Muscle of arm (tissue), 12 donors: ENCODE data around the gene ZMYND15. TPM values are rescaled to one million over a fixed set of nuclear protein-coding genes. Genes with fewer than 3 reads are reported as not detected.

Experiments
- DNase-seq: peaks from one replicate; pipeline ENCODE4 v3.0.0-alpha.2; 2013
- polyA plus RNA-seq, 12 donors: library from polyadenylated mRNA; unstranded; fragments of 120-200 nt; gene quantifications; one replicate each; pipeline ENCODE4 v1.2.1, GENCODE V29; 2013; ENCODE audit not compliant: insufficient read length in 12 of 12

The ZMYND15 gene
- polyA plus RNA-seq, 12 donors = 0.08 to 0.68 (median 0.26) TPM; not detected in 2

DNA sequence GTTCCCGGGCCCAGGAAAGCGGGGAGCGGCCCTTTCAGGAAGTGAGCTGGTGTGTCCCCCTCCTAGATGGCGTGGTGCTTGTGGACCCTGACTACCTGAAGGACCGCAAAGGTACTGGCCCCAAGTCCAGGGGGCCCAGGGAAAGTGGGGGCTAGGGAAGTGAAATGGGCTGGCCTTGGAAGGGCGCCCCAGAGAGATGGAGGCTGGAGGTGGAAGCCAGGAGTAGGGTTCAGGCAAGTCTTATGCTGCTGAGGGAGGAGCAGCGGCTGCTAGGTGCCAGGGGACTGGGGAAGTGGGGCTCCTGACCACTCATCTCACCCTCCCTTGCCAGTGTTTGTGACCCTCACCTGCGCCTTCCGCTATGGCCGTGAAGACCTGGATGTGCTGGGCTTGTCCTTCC, 23.6 kb upstream of the ZMYND15 start:
- no peak for DNase-seq

DNA sequence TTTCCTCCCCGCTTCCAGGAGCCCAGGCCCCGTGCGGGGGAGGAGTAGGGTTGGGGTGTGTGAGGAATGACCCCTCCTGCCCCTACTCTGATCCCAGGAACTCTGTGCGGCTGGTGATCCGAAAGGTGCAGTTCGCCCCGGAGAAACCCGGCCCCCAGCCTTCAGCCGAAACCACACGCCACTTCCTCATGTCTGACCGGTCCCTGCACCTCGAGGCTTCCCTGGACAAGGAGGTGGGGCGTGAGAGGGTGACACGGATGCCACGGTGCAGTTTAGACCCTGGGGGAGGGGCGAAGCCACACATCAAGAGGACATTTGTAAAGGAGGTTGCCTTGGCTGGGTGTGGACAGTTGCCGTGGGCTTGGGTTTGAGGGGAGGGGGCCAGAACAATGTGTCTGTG, 21.8 kb upstream of the ZMYND15 start:
- no peak for DNase-seq

DNA sequence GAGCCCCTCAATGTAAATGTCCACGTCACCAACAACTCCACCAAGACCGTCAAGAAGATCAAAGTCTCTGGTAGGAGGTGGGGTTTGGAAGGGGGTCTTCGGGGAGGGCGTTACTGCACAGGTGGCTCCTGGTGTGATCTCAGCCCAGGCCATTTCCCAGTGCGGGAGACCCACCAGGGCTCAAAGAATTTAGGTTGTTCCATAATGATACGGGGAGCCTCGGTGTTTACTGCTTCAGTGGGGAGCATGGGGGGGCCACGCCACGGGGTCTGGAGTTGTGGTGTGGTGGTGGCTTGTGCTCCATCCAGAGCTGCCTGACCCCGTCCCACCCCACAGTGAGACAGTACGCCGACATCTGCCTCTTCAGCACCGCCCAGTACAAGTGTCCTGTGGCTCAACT, 21.4 kb upstream of the ZMYND15 start:
- no peak for DNase-seq

DNA sequence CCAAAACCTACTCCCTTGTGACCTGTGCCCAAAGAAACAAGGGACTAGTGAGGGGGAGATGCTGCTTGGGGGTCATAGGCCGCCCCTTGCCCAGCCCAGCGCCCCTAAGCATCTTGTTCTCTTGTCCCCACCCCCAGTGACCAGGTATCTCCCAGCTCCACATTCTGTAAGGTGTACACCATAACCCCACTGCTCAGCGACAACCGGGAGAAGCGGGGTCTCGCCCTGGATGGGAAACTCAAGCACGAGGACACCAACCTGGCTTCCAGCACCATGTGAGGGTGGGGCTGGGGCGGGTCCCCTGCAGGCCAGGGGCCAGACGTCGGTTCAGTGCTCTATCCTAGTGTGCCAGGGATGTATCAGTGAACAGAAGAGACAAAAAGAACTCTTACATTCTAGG, 20.5 kb upstream of the ZMYND15 start:
- no peak for DNase-seq

DNA sequence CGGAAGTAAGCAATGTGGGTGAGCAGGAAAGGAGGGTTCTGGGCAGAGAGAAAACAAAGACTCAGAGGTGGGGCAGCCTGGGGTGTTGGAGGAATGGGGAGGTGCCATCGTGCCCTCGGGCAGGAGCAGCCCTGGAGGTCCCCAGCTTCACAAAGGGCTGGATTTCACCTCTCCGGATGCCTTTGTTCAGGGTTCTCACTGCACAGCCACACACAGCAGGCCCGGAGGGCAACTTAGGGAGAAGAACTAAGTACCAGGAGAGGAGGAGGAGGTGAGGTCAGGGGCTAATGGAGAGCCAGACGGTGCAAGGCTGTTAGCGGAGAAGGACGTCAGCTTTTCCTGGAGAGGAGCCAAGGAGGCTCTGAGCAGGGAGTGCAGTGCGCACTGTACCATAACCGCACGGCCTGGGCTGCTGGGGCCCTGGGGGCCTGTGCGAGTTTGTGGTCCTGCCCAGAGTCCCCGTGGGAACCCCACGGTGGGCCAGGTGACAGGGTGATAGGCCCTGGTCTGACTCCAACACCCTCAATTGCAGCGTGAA, 19.9 kb upstream of the ZMYND15 start:
- no peak for DNase-seq

DNA sequence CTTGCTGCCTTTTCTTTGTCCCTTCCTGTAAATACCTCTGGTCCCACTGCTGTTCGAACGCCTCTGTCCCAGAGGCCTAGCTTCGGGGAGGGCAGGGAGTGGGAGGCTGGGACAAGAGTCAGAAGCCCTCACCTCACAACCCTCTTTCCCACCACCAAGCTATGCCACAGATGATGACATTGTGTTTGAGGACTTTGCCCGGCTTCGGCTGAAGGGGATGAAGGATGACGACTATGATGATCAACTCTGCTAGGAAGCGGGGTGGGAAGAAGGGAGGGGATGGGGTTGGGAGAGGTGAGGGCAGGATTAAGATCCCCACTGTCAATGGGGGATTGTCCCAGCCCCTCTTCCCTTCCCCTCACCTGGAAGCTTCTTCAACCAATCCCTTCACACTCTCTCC, 18.8 kb upstream of the ZMYND15 start:
- no peak for DNase-seq

DNA sequence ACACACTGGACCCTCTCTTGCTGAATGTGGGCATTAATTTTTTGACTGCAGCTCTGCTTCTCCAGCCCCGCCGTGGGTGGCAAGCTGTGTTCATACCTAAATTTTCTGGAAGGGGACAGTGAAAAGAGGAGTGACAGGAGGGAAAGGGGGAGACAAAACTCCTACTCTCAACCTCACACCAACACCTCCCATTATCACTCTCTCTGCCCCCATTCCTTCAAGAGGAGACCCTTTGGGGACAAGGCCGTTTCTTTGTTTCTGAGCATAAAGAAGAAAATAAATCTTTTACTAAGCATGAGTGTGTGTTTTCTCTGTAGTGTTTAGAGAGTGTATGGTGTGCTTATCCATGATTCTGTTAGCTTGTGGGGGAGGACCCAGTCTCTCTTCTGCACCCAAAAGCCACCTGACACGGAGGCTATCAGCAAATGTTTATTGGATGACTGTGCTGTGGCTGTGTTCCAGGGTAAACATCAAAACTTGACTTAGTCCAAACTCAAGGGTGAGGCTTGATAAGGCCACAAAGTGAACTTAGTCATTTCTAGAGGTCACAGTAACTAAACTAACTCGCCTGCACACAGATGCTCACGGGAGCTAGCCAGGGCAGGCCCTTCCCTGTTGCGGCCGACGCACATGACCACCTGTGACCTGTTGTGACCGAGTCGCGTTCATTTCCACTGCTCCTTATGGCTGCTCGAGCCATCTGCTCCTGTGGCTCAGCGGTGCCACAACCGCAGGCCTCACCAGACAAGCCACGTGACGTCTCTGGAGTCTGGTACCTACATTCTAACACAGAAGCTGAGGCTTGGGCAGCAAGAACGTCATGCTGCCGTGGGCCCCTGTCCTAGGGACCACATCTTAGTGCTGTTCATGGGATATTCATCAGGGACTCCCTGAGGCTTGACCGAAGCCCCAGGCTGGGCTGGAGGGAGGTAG, 18.2 kb upstream of the ZMYND15 start:
- no peak for DNase-seq

DNA sequence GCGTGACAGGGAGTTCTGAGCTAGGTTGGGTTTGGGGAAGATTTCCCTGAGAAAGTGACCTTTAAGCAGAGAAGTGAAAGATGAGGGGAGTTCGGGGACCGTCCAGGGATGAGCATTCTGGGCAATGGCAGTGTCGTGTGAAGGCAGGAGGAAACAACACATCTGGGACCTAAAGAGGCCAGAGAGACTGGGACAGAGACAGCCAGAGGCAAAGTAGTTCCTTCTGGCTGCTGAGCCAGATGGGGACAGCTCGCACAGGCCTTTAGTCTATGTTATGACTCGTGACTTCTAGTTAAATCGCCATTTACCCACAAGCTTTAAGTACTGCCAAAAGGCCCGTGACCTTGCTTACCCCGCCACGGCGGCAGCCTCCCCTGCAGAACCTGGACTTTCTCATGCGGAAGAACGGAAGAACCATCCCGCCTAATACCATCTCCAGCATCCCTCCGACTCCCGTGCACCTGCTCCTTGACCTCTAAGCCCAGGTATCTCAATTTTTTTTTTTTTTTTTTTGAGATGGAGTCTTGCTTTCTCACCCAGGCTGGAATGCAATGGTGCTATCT, 16.9 kb upstream of the ZMYND15 start:
- no peak for DNase-seq

DNA sequence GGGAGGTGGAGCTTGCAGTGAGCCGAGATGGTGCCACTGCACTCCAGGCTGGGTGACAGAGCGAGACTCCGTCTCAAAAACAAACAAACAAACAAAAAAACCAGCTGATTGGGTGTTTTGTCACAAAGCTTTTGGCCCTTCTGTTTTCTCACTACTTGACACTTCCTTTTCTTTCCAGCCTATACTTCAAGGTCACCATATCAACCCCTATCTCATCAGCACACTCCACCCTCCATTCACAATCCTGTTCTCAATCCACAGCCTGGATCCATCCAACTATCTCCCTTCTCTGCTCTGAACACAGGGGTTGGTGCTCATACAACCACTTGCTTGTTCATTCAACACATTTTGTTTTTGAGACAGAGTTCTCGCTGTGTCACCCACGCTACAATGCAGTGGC, 15.0 kb upstream of the ZMYND15 start:
- DNase-seq = no peak

DNA sequence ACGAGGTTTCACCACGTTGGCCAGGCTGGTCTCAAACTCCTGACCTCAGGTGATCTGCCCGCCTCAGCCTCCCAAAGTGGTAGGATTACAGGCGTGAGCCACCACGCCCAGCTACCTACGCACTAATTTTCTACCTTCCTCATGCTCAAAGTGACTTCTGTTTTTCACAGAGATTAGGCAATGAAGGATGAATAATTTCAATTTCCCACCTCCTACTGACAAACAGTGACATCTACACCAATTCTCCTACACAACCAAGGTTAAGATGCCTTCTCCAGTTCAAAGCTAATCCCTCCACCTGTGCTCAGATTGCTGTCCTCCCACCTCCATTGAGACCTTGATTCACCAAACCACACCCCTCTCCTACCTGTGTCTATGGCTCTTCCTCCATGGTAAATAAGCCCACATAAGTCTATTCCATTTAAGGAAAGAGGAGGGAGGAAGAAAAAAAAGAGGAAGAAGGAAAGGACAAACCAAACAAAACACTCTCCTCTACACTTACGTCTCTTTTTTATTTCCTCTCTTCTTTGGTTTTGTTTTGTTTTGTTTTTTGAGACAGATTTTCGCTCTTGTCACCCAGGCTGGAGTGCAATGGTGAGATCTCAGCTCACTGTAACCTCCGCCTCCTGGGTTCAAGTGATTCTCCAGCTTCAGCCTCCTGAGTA, 13.9 kb upstream of the ZMYND15 start:
- DNase-seq = no peak

DNA sequence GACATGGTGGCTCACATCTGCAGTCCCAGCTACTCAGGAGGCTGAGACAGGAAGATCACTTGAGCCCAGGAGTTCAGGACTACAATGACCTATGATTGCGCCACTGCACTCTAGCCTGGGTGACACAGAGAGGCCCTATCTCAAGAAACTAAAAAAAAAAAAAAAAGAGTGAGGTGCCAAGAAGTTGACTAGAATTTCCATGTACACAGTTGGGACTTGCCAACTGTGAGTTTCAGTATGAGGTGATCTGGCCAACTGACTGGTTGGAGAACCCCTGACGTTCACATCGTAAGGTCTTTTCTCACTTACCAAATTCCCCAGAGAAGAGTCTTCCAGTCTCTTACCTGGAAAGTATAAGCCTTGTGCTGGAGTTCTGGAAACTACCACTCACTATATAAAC, 11.5 kb upstream of the ZMYND15 start:
- no peak for DNase-seq

DNA sequence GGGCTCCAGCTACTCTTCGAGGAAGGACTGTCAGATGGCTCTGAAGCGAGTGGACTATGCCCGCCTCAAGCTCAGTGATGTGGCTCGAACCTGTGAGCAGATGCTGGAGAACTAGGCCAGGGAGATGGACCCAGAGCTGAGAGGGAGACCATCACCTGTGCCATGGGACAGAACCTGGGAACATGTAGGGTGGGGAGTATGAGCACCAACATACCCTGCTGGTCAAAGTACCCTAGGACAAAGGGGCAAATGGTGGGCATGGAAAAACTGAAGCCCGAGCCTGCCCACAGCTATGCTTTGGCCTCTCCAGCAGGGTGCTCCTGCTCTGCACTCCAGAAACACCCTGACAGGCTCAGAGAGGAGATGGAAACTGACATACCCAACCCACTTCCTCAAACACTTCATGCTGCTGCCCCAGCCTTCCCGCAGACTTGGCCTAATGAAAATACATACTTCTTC, 6.5 kb upstream of the ZMYND15 start:
- DNase-seq = no peak

DNA sequence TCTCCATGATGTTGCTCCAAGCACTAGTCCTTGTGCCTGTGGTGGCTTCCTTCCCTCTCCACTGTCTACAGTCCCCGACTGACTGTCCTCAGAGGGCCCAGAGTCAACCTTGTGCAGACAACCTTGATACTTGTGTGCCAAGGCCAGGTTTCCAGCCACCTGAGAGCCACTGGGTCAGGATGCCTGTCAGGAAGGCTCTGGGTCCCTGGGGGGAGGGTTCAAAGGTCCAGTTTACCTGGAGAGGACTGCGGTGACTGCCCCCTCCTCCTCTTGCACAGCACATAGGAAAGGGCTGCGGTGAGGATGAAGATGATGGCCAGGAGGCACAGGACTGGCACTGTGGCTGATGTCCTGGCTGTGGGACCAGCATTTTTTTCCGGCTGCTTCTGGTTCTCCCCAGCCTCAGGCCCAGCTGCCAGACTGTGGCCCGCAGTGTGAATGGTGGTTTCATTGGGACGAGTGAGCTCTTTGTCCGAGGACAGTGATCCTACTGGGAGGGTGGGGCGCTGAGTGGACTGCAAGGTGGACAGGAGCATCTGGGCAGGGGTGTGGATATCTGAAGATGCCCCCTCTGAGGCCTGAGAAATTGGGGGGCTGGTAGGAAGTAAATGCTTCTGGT, 4.7 kb upstream of the ZMYND15 start:
- DNase-seq = no peak

DNA sequence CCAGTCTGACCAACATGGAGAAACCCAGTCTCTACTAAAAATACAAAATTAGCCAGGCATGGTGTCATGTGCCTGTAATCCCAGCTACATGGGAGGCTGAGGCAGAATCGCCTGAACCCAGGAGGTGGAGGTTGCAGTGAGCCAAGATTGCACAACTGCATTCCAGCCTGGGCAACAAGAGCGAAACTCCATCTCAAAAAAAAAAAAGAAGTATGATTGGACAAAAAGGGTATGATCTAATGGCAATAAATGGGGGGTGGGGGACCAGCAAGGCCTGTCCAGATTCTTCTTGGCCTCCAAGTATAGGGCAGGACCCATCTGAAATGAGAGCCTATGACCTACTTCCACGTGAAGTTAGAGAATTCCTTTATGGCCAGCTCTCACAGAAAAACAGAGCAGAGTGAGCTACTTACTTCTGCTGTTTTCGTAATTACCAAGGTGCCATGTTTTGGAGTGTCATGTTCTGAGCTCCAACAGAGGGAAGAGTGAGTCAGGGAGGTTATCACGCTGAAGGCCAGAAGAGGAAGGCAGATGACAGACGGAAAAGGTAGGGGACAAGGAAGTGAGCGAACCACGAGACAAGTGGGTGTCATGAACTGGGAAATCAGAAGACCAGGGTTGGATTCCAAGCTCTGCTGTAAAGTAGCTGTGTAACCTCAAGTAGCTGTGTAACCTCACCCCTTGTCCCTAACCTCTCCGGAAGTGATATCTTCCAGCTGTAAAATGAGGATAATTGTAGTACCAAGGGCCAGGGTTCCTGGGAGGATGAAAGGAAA, 3.6 kb upstream of the ZMYND15 start:
- DNase-seq = no peak

DNA sequence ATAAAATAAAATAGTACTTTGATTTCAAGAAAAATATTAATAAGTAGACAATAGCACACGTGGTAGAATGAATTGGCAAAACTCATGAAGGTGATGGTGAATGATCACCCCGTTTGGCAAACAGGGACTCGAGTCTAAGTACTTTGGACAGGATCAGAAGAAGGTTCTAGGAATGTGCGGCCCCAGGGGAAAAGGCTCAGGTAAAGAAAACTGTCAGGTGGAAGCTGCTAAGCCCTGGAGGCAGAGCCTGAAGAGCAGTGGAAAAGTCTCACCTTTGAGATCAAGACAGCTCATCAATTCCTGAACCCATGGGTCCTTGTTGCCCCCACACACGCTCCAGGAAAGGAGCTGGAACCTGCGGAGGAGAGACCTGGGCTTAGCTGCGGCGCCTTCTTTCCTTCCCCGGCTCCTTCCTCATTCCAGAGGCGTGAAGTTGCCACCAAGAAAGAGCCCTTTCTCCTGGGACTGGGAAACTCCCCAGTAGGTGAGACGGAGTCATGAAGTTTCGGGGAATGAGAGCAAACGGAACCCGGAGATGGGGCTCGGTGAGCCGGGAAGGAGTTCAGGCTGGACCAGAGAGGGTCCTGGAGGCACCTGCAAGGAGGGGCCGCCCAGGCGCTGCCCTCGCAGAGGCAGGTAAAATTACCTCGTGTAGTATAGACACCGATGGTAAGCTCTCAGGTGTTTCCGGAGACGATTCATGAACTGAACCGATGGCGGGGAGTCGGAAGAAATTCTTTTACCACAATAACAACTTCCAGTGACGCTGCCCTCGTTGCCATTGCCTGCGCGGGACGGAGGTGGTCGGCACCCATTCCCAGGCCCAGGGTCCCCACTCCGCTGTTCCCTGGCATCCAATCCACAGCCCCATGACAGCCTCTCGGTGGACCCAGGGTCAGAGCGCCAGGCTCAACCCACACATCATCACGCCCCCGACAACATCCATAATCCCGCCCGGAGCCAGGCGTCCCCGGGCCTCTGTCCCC, 1.2 kb upstream of the ZMYND15 start:
- DNase-seq = no peak

DNA sequence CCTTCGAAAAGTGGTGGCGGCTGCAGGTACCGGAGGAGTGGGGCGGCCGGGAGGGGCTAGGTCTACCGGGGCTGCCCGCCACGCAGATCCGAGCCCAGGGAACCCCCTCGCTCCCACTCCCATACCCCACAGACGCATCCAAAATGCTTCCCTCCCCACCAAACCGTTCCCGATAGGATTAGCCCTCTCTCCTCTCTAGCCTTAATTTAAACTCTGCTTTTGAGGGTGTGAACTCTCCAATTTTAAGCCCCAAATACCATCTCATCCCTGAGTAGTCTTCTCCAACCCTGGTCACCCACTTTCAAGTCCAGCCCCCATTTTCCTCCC, 355 bp downstream of the ZMYND15 start:
- no peak for DNase-seq

DNA sequence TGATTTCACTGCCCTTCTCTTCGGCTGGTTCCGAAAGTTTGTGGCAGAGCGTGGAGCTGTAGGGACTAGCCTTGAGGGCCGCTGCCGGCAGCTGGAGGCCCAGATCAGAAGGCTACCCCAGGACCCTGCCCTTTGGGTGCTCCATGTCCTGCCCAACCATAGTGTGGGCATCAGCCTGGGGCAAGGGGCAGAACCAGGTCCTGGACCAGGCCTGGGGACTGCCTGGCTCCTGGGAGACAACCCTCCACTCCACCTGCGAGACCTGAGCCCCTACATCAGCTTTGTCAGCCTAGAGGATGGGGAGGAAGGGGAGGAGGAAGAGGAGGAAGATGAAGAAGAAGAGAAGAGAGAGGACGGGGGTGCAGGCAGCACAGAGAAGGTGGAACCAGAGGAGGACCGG, 951 bp downstream of the ZMYND15 start:
- no peak for DNase-seq

DNA sequence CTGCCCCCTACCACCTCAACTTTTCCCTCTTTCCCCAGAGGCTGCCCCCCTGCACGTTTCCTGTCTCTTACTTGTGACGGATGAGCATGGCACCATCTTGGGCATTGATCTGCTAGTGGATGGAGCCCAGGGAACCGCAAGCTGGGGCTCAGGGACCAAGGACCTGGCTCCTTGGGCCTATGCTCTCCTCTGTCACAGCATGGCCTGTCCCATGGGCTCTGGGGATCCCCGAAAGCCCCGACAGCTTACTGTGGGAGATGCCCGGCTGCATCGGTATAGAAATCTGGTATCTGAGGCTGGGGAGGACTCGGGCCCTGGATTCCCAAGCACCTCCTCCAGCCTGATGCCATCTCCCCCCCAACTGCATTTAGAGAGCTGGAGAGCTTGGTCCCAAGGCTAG, 1.9 kb downstream of the ZMYND15 start:
- no peak for DNase-seq

DNA sequence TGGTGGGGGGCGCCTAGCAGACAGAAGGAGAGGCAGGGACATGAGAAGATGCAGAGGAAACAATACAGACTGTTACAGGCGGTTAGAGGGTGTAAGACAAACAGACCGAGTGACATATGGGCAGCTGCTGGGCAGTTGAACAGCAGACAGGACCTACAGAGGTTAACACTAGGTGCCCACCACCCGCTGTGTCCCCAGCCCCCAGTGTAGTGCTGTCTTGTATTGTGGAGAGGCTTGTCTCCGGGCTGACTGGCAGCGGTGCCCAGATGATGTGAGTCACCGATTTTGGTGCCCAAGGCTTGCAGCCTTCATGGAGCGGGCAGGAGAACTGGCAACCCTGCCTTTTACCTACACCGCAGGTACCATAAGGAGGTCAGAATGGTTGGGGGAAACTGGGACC, 2.5 kb downstream of the ZMYND15 start:
- no peak for DNase-seq

DNA sequence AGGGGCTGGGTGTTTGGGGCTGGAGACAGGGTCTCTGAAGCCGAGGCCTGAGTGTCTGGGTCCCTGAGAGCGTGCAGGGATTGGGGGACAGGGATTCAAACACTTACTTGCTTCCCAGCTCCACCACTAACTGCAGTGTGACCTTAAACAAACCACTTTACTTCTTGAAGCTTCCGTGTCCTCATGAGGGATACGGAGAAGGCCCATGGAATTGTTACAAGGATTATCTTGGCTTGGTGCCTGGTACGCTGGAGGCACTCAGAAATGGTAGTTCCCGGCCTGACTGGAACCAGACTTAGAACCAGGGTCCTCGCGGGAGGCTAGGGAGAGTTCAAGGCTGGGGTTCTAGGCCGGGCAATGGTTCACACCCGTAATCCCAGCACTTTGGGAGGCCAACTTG, 3.0 kb downstream of the ZMYND15 start:
- DNase-seq = no peak
